GM12878 (cell line): Measurements from ENCODE around the gene PAK5. TPM values are rescaled to one million over a fixed set of nuclear protein-coding genes. Genes with fewer than 3 reads are reported as not detected.

Experiments used
- ATAC-seq: fragments of 200-7000 bp; cut with Tn5 transposase; 3 replicates; pipeline ENCODE4 v1.9.1; 2020; ENCODE audit warnings: mild to moderate bottlenecking, moderate library complexity
- BruUV-seq: library from RNA; stranded (reverse); fragments of 400-500 nt; replicated peaks from 2 replicates; lab custom pipeline; 2021; lab: Mats Ljungman, UMichigan
- CTCF ChIA-PET: fragments of 300-600 bp; sonication (Branson Sonifier 250); formaldehyde crosslinking; extraction: SDS; loops from one replicate; lab custom pipeline; 2021; ENCODE audit warnings: inconsistent platforms; lab: Yijun Ruan, JAX
- POLR2A ChIA-PET: fragments of 350-600 bp; formaldehyde crosslinking; extraction: SDS; loops from one replicate; lab custom pipeline; 2021; ENCODE audit warnings: inconsistent platforms; lab: Charles Lee
- RAD21 ChIA-PET: fragments of 300-600 bp; sonication (Branson Sonifier 250); formaldehyde crosslinking; loops from one replicate; lab custom pipeline; 2023; ENCODE audit warnings: antibody characterized with exemption; ENCODE audit not compliant: unreplicated experiment; lab: Charles Lee
- SMC1A ChIA-PET: fragments of 300-600 bp; sonication (Branson Sonifier 250); formaldehyde crosslinking; loops from one replicate; lab custom pipeline; 2023; ENCODE audit not compliant: unreplicated experiment, uncharacterized antibody; lab: Charles Lee
- DNase-seq: peaks from one replicate; pipeline ENCODE4 v3.0.0-alpha.2; 2011; ENCODE audit warnings: low read depth, low spot score
- FAIRE-seq: peaks from 3 replicates; lab custom pipeline; 2011; peaks lifted over from hg19 to GRCh38; lab: Jason Lieb, UNC
- H2AFZ ChIP-seq: 2 replicates; pipeline ENCODE4 v1.6.0; 2011; ENCODE audit warnings: low read depth, low read length, control low read depth; ENCODE audit not compliant: control insufficient read depth
- H3K27ac ChIP-seq: 2 replicates; pipeline ENCODE4 v1.5.1; 2011; ENCODE audit warnings: control low read depth; ENCODE audit not compliant: control insufficient read depth, insufficient read depth
- H3K27me3 ChIP-seq, 2 experiments: replicated peaks in 1 of 2; 2 replicates each; pipeline versions ENCODE4 v1.6.0 to v1.6.1; 2011; ENCODE audit warnings: low read length in 1 of 2; ENCODE audit not compliant: control insufficient read depth in 2 of 2, insufficient read depth in 2 of 2
- H3K36me3 ChIP-seq, 2 experiments: 2 replicates each; pipeline ENCODE4 v1.5.1; 2011; ENCODE audit warnings: low read length in 1 of 2; ENCODE audit not compliant: control insufficient read depth in 2 of 2, insufficient read depth in 2 of 2
- H3K4me1 ChIP-seq: 2 replicates; pipeline ENCODE4 v1.6.1; 2011; ENCODE audit warnings: mild to moderate bottlenecking, low read length, moderate library complexity, mixed read lengths; ENCODE audit not compliant: control insufficient read depth, insufficient read depth
- H3K4me2 ChIP-seq: 2 replicates; pipeline ENCODE4 v1.6.0; 2011; ENCODE audit warnings: control low read depth; ENCODE audit not compliant: control insufficient read depth, insufficient read depth
- H3K4me3 ChIP-seq: fragments of 200-600 bp; sonication (generic); 2 replicates; pipeline ENCODE4 v1.5.1; 2016
- H3K79me2 ChIP-seq: 2 replicates; pipeline ENCODE4 v1.6.0; 2011; ENCODE audit warnings: low read length; ENCODE audit not compliant: control insufficient read depth, insufficient read depth
- H3K9ac ChIP-seq: 2 replicates; pipeline ENCODE4 v1.8.0; 2011; ENCODE audit warnings: low read length, control low read depth, mixed read lengths; ENCODE audit not compliant: control insufficient read depth, insufficient read depth
- H3K9me3 ChIP-seq: replicated peaks from 3 replicates; pipeline ENCODE4 v1.5.1; 2011; ENCODE audit warnings: mild to moderate bottlenecking, low read length; ENCODE audit not compliant: control insufficient read depth, insufficient read depth
- H4K20me1 ChIP-seq: 2 replicates; pipeline ENCODE4 v1.6.0; 2011; ENCODE audit not compliant: control insufficient read depth, insufficient read depth
- ATF2 ChIP-seq: IDR thresholded peaks from 2 replicates; pipeline ENCODE4 v1.6.1; 2012; ENCODE audit warnings: low read length, inconsistent platforms
- BACH1 ChIP-seq: fragments of 450-650 bp; IDR thresholded peaks from 2 replicates; pipeline ENCODE4 v1.6.1; 2017; ENCODE audit warnings: mild to moderate bottlenecking, borderline replicate concordance
- CREM ChIP-seq: IDR thresholded peaks from 2 replicates; pipeline ENCODE4 v1.6.1; 2014; ENCODE audit warnings: antibody characterized with exemption, low read depth
- E4F1 ChIP-seq: fragments of 450-650 bp; IDR thresholded peaks from 2 replicates; pipeline ENCODE4 v1.6.1; 2018; ENCODE audit warnings: borderline replicate concordance, mild to moderate bottlenecking; ENCODE audit not compliant: partially characterized antibody
- TCF7 ChIP-seq: IDR thresholded peaks from 2 replicates; pipeline ENCODE4 v1.6.1; 2014; ENCODE audit warnings: antibody characterized with exemption, borderline replicate concordance
- ZBED1 ChIP-seq: IDR thresholded peaks from 2 replicates; pipeline ENCODE4 v1.6.1; 2016; ENCODE audit warnings: borderline replicate concordance
- ZNF217 ChIP-seq: fragments of 450-650 bp; IDR thresholded peaks from 2 replicates; pipeline ENCODE4 v1.6.1; 2017; ENCODE audit warnings: antibody characterized with exemption, mild to moderate bottlenecking
- in situ Hi-C: fragments of 300-500 bp; cut with MboI; formaldehyde crosslinking; loops from 9 replicates; pipeline ENCODE4 v1.14.3; 2018; ENCODE audit warnings: mixed read lengths
- intact Hi-C: fragments of 100-400 bp; cut with micrococcal nuclease; formaldehyde crosslinking; loops from one replicate; pipeline ENCODE4 v1.14.2; 2022; ENCODE audit not compliant: unreplicated experiment
- polyA plus RNA-seq, 11 experiments: library from polyadenylated mRNA; depleted of rRNA in 4 of 11; unstranded in 6 of 11; stranded (reverse) in 5 of 11; fragments of >200 nt; fragmentation: Nextera tagmentation in 4 of 11; fragmentation: Illumina TruSeq in 1 of 11; extraction: Ambion mirVana in 4 of 11; extraction: Trizol in 1 of 11; gene quantifications; 1 replicate in 1 of 11; 2 replicates in 10 of 11; pipeline versions ENCODE4 v1.2.1 to v1.2.3, GENCODE V29; 2011 to 2016; ENCODE audit warnings: inconsistent platforms in 2 of 11, missing spikeins in 2 of 11, low read depth in 1 of 11
- total RNA-seq, 4 experiments: library from RNA; depleted of rRNA in 3 of 4; stranded (reverse); fragments of >200 nt in 3 of 4; fragmentation: Illumina TruSeq in 1 of 4; extraction: Trizol in 1 of 4; gene quantifications; 2 replicates each; pipeline versions ENCODE4 v1.2.1 to v1.2.3, GENCODE V29; 2013 to 2021

Gene PAK5
- total and polyA plus RNA-seq, 10 of the 15 experiments (the other 5 are each of a cell fraction or from before 2014, with no cell fraction given): not detected

- TF ChIP-seq ATF2: no peak
These were observed 210.3 kb downstream of the PAK5 start (continued) for GRCh38 chr20:9628589-9628988.

- no peaks in the 10 kb centered on the region for H3K79me2 ChIP-seq
- SMC1A ChIA-PET: no interaction called here
- no peaks in the 10 kb centered on the region for H3K9me3 ChIP-seq
- DNase-seq: no peak
- POLR2A ChIA-PET: no interaction called here
- peaks cover 5% of the 10 kb centered on the region; the same call in 1 of the 2 replicates for H3K4me1 ChIP-seq
- no peak for ATAC-seq
- RAD21 ChIA-PET: no interaction called here
- in situ Hi-C loops (no loop called here), intact Hi-C loops (no loop called here)
- H4K20me1 ChIP-seq: no peaks in the 10 kb centered on the region
- H2AFZ ChIP-seq: no peak overlapping the region
- no peak for TF ChIP-seq TCF7
- TF ChIP-seq E4F1: no peak
- no peak for TF ChIP-seq ZBED1
- no peak for TF ChIP-seq BACH1
- TF ChIP-seq ZNF217: no peak
- TF ChIP-seq CREM: no peak
- no TSS peak for BruUV-seq
- no peak overlapping the region for H3K9ac ChIP-seq
- H3K4me3 ChIP-seq: no peak overlapping the region
- no peak overlapping the region for H3K27ac ChIP-seq
- H3K4me2 ChIP-seq: no peak overlapping the region
- H3K36me3 ChIP-seq: no peaks in the 10 kb centered on the region
- CTCF ChIA-PET: interaction anchor here (1.2 to 1.6 kb wide), 2 partner anchors 11 to 284 kb away, joined by 6 to 7 read pairs; no protein-coding TSS in a partner anchor
- FAIRE-seq: no peak
- no peaks in the 10 kb centered on the region for H3K27me3 ChIP-seq
These were observed 210.7 kb downstream of the PAK5 start for GRCh38 chr20:9628141-9628540.
